GM12878 (cell line): ENCODE data around the gene CHAMP1. TPM values are rescaled to one million over a fixed set of nuclear protein-coding genes. Genes with fewer than 3 reads are reported as not detected.

ENCODE experiments used
- ATAC-seq: fragments of 200-7000 bp; cut with Tn5 transposase; 3 replicates; pipeline ENCODE4 v1.9.1; 2020; ENCODE audit warnings: mild to moderate bottlenecking, moderate library complexity
- BruUV-seq: library from RNA; stranded (reverse); fragments of 400-500 nt; replicated peaks from 2 replicates; lab custom pipeline; 2021; lab: Mats Ljungman, UMichigan
- CTCF ChIA-PET: fragments of 300-600 bp; sonication (Branson Sonifier 250); formaldehyde crosslinking; extraction: SDS; loops from one replicate; lab custom pipeline; 2021; ENCODE audit warnings: inconsistent platforms; lab: Yijun Ruan, JAX
- POLR2A ChIA-PET: fragments of 350-600 bp; formaldehyde crosslinking; extraction: SDS; loops from one replicate; lab custom pipeline; 2021; ENCODE audit warnings: inconsistent platforms; lab: Charles Lee
- RAD21 ChIA-PET: fragments of 300-600 bp; sonication (Branson Sonifier 250); formaldehyde crosslinking; loops from one replicate; lab custom pipeline; 2023; ENCODE audit warnings: antibody characterized with exemption; ENCODE audit not compliant: unreplicated experiment; lab: Charles Lee
- SMC1A ChIA-PET: fragments of 300-600 bp; sonication (Branson Sonifier 250); formaldehyde crosslinking; loops from one replicate; lab custom pipeline; 2023; ENCODE audit not compliant: unreplicated experiment, uncharacterized antibody; lab: Charles Lee
- DNase-seq: peaks from one replicate; pipeline ENCODE4 v3.0.0-alpha.2; 2011; ENCODE audit warnings: low read depth, low spot score
- FAIRE-seq: peaks from 3 replicates; lab custom pipeline; 2011; peaks lifted over from hg19 to GRCh38; lab: Jason Lieb, UNC
- H2AFZ ChIP-seq: 2 replicates; pipeline ENCODE4 v1.6.0; 2011; ENCODE audit warnings: low read depth, low read length, control low read depth; ENCODE audit not compliant: control insufficient read depth
- H3K27ac ChIP-seq: 2 replicates; pipeline ENCODE4 v1.5.1; 2011; ENCODE audit warnings: control low read depth; ENCODE audit not compliant: control insufficient read depth, insufficient read depth
- H3K27me3 ChIP-seq, 2 experiments: replicated peaks in 1 of 2; 2 replicates each; pipeline versions ENCODE4 v1.6.0 to v1.6.1; 2011; ENCODE audit warnings: low read length in 1 of 2; ENCODE audit not compliant: control insufficient read depth in 2 of 2, insufficient read depth in 2 of 2
- H3K36me3 ChIP-seq, 2 experiments: 2 replicates each; pipeline ENCODE4 v1.5.1; 2011; ENCODE audit warnings: low read length in 1 of 2; ENCODE audit not compliant: control insufficient read depth in 2 of 2, insufficient read depth in 2 of 2
- H3K4me1 ChIP-seq: 2 replicates; pipeline ENCODE4 v1.6.1; 2011; ENCODE audit warnings: mild to moderate bottlenecking, low read length, moderate library complexity, mixed read lengths; ENCODE audit not compliant: control insufficient read depth, insufficient read depth
- H3K4me2 ChIP-seq: 2 replicates; pipeline ENCODE4 v1.6.0; 2011; ENCODE audit warnings: control low read depth; ENCODE audit not compliant: control insufficient read depth, insufficient read depth
- H3K4me3 ChIP-seq: fragments of 200-600 bp; sonication (generic); 2 replicates; pipeline ENCODE4 v1.5.1; 2016
- H3K79me2 ChIP-seq: 2 replicates; pipeline ENCODE4 v1.6.0; 2011; ENCODE audit warnings: low read length; ENCODE audit not compliant: control insufficient read depth, insufficient read depth
- H3K9ac ChIP-seq: 2 replicates; pipeline ENCODE4 v1.8.0; 2011; ENCODE audit warnings: low read length, control low read depth, mixed read lengths; ENCODE audit not compliant: control insufficient read depth, insufficient read depth
- H3K9me3 ChIP-seq: replicated peaks from 3 replicates; pipeline ENCODE4 v1.5.1; 2011; ENCODE audit warnings: mild to moderate bottlenecking, low read length; ENCODE audit not compliant: control insufficient read depth, insufficient read depth
- H4K20me1 ChIP-seq: 2 replicates; pipeline ENCODE4 v1.6.0; 2011; ENCODE audit not compliant: control insufficient read depth, insufficient read depth
- ATF7 ChIP-seq: fragments of 450-650 bp; IDR thresholded peaks from 2 replicates; pipeline ENCODE4 v1.6.1; 2016; ENCODE audit warnings: low read depth, mild to moderate bottlenecking
- DPF2 ChIP-seq: fragments of 450-650 bp; IDR thresholded peaks from 2 replicates; pipeline ENCODE4 v1.6.1; 2017; ENCODE audit warnings: mild to moderate bottlenecking
- JUNB ChIP-seq: IDR thresholded peaks from 2 replicates; pipeline ENCODE4 v1.6.1; 2016; ENCODE audit warnings: antibody characterized with exemption, mild to moderate bottlenecking
- KAT2A ChIP-seq: conservative IDR thresholded peaks from 2 replicates; pipeline ENCODE4 v1.6.1; 2011; ENCODE audit warnings: low read depth, low read length; ENCODE audit not compliant: control insufficient read depth
- NR2C2 ChIP-seq: IDR thresholded peaks from 2 replicates; pipeline ENCODE4 v1.6.1; 2011; ENCODE audit warnings: borderline replicate concordance, low read depth; ENCODE audit not compliant: control insufficient read depth, insufficient read length
- PKNOX1 ChIP-seq: fragments of 450-650 bp; IDR thresholded peaks from 2 replicates; pipeline ENCODE4 v1.6.1; 2016; ENCODE audit warnings: mild to moderate bottlenecking
- POU2F2 ChIP-seq: IDR thresholded peaks from 3 replicates; pipeline ENCODE4 v1.6.1; 2011; ENCODE audit warnings: low read depth, mild to moderate bottlenecking, low read length, borderline replicate concordance
- RELA ChIP-seq: fragments of 450-650 bp; IDR thresholded peaks from 2 replicates; pipeline ENCODE4 v1.8.0; 2014; ENCODE audit warnings: borderline replicate concordance; ENCODE audit not compliant: partially characterized antibody
- SMAD1 ChIP-seq: fragments of 450-650 bp; IDR thresholded peaks from 2 replicates; pipeline ENCODE4 v1.6.1; 2018; ENCODE audit warnings: mild to moderate bottlenecking, low read depth; ENCODE audit not compliant: partially characterized antibody
- SMAD5 ChIP-seq: IDR thresholded peaks from 2 replicates; pipeline ENCODE4 v1.6.1; 2016; ENCODE audit warnings: antibody characterized with exemption, low read depth
- TAF1 ChIP-seq: IDR thresholded peaks from 2 replicates; pipeline ENCODE4 v1.6.1; 2011; ENCODE audit warnings: mild to moderate bottlenecking, low read depth, low read length, borderline replicate concordance
- ZNF622 ChIP-seq: fragments of 450-650 bp; IDR thresholded peaks from 2 replicates; pipeline ENCODE4 v1.6.1; 2017; ENCODE audit warnings: mild to moderate bottlenecking, inconsistent platforms
- ZSCAN29 ChIP-seq: fragments of 450-650 bp; IDR thresholded peaks from 2 replicates; pipeline ENCODE4 v1.6.1; 2017; ENCODE audit warnings: mild to moderate bottlenecking, moderate library complexity
- WGBS: methylation state at CpG from one replicate; pipeline ENCODE4 v1.1.6; 2016; ENCODE audit warnings: low lambda C conversion rate; ENCODE audit not compliant: insufficient replicate concordance, insufficient coverage; ENCODE audit errors: missing lambda C conversion rate; 5-methylcytosine and 5-hydroxymethylcytosine counted together
- in situ Hi-C: fragments of 300-500 bp; cut with MboI; formaldehyde crosslinking; loops from 9 replicates; pipeline ENCODE4 v1.14.3; 2018; ENCODE audit warnings: mixed read lengths
- intact Hi-C: fragments of 100-400 bp; cut with micrococcal nuclease; formaldehyde crosslinking; loops from one replicate; pipeline ENCODE4 v1.14.2; 2022; ENCODE audit not compliant: unreplicated experiment
- polyA plus RNA-seq, 11 experiments: library from polyadenylated mRNA; depleted of rRNA in 4 of 11; unstranded in 6 of 11; stranded (reverse) in 5 of 11; fragments of >200 nt; fragmentation: Nextera tagmentation in 4 of 11; fragmentation: Illumina TruSeq in 1 of 11; extraction: Ambion mirVana in 4 of 11; extraction: Trizol in 1 of 11; gene quantifications; 1 replicate in 1 of 11; 2 replicates in 10 of 11; pipeline versions ENCODE4 v1.2.1 to v1.2.3, GENCODE V29; 2011 to 2016; ENCODE audit warnings: inconsistent platforms in 2 of 11, missing spikeins in 2 of 11, low read depth in 1 of 11
- total RNA-seq, 4 experiments: library from RNA; depleted of rRNA in 3 of 4; stranded (reverse); fragments of >200 nt in 3 of 4; fragmentation: Illumina TruSeq in 1 of 4; extraction: Trizol in 1 of 4; gene quantifications; 2 replicates each; pipeline versions ENCODE4 v1.2.1 to v1.2.3, GENCODE V29; 2013 to 2021
- TF ChIP-seq, protein P1 (sequence below): fragments of 450-650 bp; formaldehyde crosslinking; IDR thresholded peaks from 2 replicates; pipeline ENCODE4 v1.4.0; 2022; ENCODE audit warnings: mild to moderate bottlenecking, moderate library complexity

Gene CHAMP1
- total and polyA plus RNA-seq, 10 of the 15 experiments (the other 5 are each of a cell fraction or from before 2014, with no cell fraction given): 1.1 to 54.8 (median 23.9) TPM

DNA sequence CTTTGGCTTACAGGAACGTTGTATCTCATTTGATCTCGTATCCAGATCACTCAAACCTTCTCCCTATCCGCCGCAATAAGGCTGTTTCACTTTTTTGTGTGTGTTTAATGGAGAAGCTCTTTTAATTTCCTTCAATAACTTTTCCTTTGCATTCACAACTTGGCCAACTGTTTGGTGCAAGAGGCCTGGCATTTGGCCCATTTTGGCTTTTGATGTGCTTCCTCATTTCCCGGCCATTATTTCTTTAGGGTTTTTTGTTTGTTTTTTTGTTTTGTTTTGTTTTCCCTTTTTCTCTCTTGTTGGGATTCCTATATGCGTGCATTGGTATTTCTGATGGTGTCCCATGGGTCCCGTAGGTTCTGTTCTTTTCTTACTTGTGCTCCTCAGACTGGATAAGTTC lies 39.0 kb upstream of the CHAMP1 start:
- BruUV-seq: no TSS peak
- WGBS: 99% methylated on average over 7 of the region's 7 CpGs
- Histone ChIP-seq H4K20me1 (no peaks in the 10 kb centered on the region), H2AFZ (no peak overlapping the region), H3K36me3 (peaks cover 0 to 9% of the 10 kb centered on the region in 2 experiments; a peak in 3 of 4 replicates), H3K27ac (no peak overlapping the region), H3K4me3 (no peak overlapping the region), H3K79me2 (no peaks in the 10 kb centered on the region), H3K9me3 (no peaks in the 10 kb centered on the region), H3K4me2 (no peak overlapping the region), H3K27me3 (no peaks in the 10 kb centered on the region), H3K4me1 (peaks cover 6% of the 10 kb centered on the region), H3K9ac (no peak overlapping the region)
- intact Hi-C loops (no loop called here), in situ Hi-C loops (no loop called here)
- ChIA-PET CTCF (no interaction called here), SMC1A (no interaction called here), RAD21 (no interaction called here), POLR2A (interaction anchor here (0.9 kb wide), 1 partner anchor 34 kb away, joined by 3 read pairs; no protein-coding TSS in a partner anchor)
- DNase-seq (no peak), ATAC-seq (no peak), FAIRE-seq (no peak)
- TF ChIP-seq ZSCAN29 (no peak), SMAD5 (no peak), NR2C2 (no peak), POU2F2 (no peak), KAT2A (no peak), DPF2 (no peak), RELA (no peak), ZNF622 (no peak), ATF7 (no peak), JUNB (no peak), TAF1 (no peak), SMAD1 (no peak), PKNOX1 (no peak)
- TF ChIP-seq, protein P1, sequence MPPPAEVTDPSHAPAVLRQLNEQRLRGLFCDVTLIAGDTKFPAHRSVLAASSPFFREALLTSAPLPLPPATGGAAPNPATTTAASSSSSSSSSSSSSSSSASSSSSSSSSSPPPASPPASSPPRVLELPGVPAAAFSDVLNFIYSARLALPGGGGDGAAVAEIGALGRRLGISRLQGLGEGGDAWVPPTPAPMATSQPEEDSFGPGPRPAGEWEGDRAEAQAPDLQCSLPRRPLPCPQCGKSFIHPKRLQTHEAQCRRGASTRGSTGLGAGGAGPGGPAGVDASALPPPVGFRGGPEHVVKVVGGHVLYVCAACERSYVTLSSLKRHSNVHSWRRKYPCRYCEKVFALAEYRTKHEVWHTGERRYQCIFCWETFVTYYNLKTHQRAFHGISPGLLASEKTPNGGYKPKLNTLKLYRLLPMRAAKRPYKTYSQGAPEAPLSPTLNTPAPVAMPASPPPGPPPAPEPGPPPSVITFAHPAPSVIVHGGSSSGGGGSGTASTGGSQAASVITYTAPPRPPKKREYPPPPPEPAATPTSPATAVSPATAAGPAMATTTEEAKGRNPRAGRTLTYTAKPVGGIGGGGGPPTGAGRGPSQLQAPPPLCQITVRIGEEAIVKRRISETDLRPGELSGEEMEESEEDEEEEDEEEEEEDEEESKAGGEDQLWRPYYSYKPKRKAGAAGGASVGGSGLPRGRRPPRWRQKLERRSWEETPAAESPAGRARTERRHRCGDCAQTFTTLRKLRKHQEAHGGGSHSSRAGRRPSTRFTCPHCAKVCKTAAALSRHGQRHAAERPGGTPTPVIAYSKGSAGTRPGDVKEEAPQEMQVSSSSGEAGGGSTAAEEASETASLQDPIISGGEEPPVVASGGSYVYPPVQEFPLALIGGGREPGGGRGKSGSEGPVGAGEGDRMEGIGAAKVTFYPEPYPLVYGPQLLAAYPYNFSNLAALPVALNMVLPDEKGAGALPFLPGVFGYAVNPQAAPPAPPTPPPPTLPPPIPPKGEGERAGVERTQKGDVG (CRISPR knock-in tag): no peak
